ENCODE measurements around the gene BLTP2.
"Not testable (repeated sequence)": the region's sequence is repeated elsewhere in the genome, so short reads cannot be mapped to it uniquely, and the experiment has no call there.

BLTP2 gene

DNA sequence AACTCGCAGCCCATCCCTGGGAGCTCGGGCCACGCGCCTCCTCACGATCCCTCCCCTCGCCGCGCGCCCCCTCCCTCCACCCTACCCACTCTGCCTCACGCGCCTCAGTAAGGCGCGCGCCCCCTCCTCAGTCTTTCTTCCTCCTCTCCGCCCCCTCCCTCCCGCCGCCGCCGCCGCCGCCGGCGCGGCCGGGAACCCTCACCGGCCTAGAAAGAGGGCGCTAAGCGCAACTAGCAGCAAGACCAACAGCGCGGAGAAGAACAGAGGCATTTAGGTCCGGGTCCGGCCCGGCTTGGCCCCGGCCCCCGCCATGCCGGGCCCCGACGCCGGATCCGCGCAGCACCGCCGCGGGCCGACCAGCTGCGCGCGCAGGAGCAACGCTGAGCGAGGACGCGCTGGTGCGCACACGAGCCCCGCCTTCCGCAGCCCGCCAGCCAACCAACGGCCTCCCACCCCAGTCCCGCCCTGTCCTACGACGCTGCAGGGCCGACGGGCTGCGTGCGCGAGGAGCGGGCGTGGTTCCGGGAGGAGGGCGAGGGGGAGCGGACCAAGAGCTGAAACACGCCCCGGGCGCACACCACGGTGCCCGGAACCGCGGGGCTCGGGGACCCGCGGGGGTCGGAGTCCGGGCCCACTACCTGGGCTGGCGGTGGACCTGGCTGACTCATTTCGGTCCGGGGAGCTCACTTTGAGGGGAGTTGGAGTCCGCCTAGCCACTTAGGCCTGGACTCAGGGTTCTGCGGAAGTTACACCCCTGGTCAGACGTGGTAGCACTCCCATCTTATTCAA, at the start of gene BLTP2:
BLTP2 (minus strand) TSS at position 372 of the 789 bp plus-strand sequence; CDS start at position 270, 102 bp downstream.
- DNase-seq, result peak; percentile 96

DNA sequence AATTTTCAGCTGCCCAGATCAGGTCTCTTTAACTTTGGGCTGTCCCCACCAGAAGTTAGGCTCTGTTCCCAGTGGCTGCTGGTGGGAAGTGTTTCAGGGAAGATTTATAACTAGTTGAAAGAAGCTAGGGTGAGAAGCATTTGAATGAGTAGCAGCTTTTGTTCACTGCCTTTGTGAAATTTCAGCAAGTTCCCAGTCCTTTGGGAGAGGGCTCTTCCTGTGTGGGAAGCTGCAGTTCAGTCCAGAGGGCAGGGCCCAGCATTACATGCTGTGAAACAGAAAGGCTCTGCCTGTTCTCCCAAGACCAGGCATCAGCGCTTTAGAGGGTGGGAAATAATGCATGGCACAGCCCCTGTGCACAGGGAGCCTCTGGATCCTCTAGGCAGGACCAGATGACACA, 48.9 kb upstream of the BLTP2 start:
- no peak for DNase-seq

DNA sequence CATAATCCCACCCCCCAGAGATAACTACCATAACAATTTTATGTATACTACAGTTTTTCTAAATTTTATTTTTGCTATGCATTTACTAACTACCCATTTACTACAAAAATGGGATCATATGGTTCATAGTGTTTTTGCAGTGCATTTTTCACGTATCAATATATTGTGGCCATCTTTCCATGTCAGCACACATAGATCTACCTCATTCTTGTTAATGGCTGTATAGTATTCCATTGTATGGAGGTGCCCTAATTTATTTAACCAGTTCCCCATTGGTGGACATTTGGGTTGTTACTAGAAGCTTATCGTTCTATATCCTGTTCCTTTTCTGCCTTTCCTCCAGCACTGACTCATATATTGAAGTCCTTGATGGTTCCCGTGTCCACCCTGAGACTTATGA, 44.1 kb upstream of the BLTP2 start:
- DNase-seq, result no peak

DNA sequence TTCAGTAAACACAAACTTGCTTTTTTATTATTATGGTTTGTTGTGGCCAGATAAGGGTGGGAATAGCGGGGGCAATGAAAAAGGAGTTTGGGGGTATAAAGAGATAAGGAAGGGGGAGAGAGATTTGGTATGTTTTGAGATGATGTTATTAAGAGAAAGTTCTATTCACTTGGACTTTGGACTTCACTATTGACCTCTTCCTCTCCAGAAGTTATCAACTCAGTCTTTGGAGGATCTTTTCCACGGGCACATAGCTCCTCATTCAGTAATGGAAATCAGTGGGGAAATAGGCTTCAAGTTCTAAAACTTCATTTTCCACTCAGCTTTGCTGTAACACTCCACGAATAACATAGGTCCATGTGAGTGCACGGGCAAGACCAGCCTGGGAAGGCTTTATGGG, 43.5 kb upstream of the BLTP2 start:
- DNase-seq, result no peak

DNA sequence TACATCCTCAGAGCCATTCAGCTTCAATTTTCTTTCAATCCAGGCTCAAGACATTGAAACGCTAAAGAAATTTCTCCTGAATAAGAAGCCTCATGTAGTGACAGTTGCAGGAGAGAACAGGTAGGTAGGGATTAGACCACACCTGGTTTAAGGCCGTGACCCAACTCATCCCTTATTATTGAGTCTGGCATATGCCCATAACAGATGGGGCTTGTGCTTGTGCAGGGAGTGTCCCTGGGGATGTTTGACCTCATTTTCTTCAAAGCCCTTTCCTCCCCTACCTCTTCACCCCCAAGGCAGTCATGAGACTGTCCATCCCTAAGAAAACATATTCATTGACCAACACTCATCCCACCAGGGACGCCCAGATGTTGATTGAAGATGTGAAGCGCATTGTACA, 41.3 kb upstream of the BLTP2 start:
- no peak for DNase-seq

DNA sequence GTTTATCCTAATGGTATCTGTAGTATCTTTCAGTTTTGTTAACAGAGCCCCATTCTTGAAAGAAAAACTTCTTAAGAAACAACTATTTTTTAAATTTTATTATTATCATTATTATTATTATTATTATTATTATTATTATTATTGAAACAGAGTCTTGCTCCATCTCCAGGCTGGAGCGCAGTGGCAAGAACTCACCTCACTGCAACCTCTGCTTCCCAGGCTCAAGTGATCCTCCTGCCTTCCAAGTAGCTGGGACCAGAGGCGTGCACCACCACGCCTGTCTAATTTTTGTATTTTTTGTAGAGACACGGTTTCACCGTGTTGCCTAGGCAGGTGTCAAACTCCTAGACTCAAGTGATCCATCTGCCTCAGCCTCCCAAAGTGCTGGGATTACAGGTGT, 40.4 kb upstream of the BLTP2 start:
- no peak for DNase-seq

DNA sequence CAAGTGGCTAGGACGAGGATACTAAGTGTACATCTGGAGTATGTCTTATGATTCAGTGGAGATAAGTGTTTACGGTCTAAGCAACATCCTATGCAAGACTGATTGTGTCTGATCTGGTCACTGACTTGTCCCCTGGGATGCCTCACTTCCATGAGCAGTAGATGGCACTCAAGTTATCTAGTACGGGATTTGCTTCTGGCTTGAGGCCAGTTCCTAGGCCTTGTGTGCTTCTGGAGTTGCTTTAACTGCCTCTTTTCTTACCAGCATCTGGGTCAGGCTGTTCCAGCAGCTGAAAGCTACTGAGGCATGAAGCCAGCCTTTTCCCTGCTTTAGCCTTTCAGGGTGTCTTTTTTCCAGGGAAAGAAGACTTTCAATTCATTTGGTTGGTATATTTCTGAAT, 40.0 kb upstream of the BLTP2 start:
- no peak for DNase-seq

DNA sequence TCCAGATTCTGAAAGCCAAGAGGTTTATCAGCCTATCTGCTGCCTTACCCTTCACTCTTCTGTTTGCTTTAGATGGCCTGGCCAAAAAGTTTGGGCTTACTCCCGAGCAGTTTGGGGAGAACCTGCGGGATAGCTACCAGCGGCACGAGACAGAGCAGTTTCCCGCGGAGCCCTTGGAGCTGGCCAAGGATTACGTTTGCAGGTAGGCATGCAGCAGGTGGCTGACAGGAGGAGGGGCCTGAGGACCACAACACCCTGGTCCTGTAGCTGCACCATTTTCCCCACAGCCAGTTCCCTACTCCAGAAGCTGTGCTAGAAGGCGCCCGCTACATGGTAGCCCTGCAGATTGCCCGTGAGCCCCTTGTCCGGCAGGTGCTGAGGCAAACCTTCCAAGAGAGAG, 37.7 kb upstream of the BLTP2 start:
- no peak for DNase-seq

DNA sequence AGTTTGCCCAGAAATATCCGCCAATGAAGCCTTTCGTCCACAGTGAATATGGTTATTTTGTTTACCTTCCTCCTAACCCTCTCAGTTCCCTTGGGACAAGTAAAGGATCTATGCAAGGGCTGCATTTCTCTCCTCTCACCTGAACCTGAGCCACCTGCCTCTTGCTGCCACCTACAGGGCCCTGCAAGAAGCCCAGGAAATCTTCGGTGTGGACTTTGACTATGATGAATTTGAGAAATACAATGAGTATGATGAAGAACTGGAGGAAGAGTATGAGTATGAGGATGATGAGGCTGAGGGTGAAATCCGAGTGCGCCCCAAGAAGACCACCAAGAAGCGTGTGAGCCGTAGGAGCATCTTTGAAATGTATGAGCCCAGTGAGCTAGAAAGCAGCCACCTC, 31.0 kb upstream of the BLTP2 start:
- no peak for DNase-seq

DNA sequence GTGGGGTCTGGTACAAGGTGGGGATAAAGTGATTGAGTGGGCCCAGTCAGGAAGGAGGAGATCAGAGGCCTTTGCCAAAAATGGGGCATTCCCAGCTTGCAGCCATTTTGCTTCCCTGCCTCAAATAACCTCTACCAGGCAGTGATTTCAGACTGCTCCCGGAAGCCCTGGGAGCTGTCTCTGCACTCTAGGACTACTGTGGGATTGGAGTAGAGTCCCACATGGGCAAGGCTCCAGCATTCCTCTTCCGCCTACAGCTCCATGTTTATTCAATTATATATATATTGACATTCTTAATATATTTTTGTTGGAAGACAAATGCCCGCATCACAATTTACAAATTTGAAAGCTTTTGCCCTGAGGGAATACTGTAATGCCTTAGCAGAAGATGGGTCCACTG, 30.5 kb upstream of the BLTP2 start:
- no peak for DNase-seq

DNA sequence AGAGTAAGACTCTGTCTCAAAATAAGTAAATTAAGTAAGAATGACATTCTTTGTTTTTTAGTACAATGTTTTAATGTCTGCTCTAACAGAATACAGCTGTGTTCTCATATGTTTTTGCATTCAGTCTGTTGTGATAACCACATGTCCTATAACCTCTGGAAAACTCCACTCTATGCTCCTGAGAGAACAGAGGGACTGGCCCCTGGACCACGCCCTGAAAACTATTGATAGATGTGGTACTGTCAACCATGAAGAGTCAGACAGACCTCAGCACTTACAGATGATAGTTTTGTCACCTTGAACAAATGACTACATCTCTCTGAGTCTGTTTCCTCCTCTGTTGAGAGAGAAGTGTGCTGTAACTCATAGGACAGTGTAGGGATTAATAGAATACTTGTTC, 25.0 kb upstream of the BLTP2 start:
- DNase-seq, result no peak

DNA sequence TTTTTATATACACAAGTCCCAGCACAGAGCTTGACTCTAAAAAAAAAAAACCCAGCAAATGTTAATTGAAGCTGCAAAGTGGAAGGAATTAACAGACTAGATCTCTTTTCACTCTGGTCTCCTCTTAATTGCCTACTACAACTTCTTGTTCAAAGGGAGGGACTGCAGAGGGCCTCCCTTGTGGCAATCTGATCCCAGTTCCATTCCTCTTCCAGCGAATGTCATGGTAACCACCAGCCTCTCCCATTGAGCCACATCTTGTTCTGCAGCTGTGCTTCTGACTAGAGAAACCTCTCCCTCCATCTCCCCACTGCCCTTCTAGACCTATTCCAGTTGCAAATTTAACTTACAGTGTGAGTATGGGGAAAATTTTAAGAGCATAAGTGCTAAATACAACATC, 22.9 kb upstream of the BLTP2 start:
- DNase-seq, result no peak

DNA sequence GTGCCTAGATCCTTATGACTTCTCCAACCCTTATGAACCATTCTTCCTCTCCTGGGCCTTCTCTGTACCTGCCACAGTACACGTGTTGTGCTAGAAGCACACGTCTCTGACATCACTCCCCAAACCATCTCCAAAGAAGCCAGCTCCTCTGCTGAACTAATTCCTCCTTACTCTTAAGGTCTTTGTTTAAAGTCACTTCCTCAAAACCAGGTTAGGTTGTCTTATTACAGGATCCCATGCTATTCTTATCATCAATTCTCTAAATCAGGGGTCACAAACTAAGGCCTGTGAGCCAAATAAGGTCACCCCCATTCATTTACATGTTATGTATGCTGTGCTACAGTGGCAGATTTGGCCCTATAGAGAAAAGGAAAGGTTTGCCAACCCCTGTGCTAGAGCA, 21.0 kb upstream of the BLTP2 start:
- DNase-seq, result no peak

DNA sequence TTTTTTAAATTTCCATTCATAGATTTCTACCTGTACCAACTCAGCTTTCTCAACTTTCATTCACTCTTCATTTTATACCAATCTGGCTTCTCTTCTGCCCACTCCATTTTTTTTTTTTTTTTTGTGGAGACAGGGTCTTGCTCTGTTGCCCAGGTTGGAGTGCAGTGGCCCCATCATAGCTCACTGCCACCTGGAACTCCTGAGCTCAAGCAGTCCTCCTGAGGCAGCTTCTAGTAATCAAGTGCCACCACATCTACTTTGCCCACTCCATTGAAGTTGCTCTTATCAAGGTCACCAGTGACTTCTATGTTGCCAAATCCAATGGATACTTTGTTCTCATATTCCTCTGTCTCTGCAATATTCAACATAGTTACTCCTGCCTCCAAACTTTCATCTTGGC, 18.8 kb upstream of the BLTP2 start:
- DNase-seq, result no peak

DNA sequence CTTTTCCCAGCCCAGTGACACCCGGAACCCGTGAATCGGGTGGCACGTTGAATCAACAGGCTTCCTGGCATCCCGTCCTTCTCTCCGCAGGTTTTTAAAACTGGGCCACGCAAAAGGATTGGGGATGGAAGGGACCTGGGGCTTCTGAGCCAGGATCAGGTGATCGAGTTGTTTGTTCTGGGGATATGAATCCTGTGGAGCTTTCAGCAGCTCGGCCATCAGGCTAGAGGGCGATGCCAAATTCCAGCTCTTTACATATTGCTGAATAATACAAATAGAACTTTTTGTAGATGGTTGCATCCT, 17.5 kb upstream of the BLTP2 start:
- DNase-seq, result no peak

DNA sequence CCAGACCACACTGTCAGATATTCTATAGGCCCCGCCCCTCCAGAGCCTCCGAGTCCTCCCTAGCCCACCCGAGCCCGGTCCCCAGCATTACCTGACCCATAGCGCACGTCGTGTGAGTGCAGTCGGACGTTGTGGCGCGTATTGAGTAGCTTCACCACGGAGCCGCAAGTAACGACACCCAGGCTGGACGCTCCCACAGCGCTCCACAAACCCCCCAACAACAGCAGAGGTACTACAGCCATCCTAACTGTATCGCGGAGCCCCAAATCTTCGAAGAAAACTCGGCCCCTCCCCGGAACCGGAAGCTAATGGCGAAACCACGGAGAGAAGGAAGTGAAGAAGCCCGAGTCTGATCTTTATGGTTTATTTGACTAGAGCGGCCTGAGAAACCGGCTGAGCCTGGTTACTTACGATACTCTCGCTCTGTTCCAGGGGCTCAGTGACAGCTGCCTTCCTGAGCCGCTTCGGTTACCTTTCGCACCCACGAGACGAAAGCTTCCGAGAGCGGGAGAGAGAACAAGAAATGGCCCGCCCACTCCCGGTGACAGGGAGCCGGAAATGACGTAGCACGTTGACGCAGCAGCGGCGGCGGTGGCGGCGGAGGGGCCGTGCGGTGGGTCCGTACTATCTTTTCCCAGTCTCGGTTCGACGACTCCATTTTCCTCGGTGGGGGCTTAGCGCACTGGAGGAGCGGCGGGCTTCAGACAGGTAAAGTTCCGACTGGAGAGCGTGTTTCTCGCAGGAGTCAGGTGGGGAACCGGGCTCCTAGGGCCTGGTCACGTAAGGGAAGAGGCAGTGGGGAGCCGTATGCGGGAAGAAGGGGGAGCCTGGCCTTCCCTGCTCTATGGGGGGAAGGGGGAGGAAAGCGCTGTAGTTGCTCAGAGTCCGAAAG, 16.9 kb upstream of the BLTP2 start, which contains the start of the genes SDF2 and SUPT6H:
SDF2 (minus strand) TSS at position 272 of the 892 bp plus-strand sequence; CDS start at position 242, 30 bp downstream.
SUPT6H (plus strand) TSS at position 571 of the 892 bp plus-strand sequence. CDS start 11,197 bp downstream, outside the sequence.
- DNase-seq, result peak; percentile 89

DNA sequence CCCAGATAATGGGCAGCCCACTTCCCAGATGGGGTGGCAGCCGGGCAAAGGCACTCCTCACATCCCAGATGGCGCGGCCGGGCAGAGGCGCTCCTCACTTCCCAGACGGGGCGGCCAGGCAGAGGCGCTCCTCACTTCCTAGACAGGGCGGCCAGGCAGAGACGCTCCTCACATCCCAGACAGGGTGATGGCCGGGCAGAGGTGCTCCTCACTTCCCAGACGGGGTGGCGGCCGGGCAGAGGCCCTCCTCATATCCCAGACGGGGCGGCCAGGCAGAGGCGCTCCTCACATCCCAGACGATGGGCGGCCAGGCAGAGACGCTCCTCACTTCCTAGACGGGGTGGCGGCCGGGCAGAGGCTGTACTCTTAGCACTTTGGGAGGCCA, 14.5 kb upstream of the BLTP2 start:
- not testable (repeated sequence) for DNase-seq

DNA sequence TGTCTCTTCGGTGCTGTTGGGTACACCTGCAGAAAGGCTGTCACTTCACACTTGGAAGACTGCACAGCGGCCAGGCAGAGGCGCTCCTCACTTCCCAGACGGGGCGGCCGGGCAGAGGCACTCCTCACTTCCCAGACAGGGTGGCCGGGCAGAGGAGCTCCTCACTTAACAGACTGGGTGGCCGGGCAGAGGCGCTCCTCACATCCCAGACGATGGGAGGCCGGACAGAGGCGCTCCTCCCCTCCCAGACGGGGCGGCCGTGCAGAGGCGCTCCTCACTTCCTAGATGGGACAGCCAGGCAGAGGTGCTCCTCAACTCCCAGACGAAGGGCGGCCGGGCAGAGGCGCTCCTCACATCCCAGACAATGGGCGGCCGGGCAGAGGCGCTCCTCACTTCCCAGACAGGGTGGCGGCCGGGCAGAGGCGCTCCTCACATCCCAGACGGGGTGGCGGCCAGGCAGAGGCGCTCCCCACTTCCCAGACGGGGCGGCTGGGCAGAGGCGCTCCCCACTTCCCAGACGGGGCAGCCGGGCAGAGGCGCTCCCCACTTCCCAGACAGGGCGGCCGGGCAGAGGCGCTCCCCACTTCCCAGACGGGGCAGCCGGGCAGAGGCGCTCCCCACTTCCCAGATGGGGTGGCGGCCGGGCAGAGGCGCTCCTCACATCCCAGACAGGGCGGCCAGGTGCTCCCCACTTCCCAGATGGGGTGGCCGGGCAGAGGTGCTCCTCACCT, 14.0 kb upstream of the BLTP2 start:
- not testable (repeated sequence) for DNase-seq

DNA sequence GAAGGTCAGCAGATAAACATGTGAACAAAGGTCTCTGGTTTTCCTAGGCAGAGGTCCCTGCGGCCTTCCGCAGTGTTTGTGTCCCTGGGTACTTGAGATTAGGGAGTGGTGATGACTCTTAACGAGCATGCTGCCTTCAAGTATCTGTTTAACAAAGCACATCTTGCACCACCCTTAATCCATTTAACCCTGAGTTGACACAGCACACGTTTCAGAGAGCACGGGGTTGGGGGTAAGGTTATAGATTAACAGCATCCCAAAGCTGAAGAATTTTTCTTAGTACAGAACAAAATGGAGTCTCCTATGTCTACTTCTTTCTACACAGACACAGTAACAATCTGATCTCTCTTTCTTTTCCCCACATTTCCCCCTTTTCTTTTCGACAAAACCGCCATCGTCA, 13.4 kb upstream of the BLTP2 start:
- not testable (repeated sequence) for DNase-seq

DNA sequence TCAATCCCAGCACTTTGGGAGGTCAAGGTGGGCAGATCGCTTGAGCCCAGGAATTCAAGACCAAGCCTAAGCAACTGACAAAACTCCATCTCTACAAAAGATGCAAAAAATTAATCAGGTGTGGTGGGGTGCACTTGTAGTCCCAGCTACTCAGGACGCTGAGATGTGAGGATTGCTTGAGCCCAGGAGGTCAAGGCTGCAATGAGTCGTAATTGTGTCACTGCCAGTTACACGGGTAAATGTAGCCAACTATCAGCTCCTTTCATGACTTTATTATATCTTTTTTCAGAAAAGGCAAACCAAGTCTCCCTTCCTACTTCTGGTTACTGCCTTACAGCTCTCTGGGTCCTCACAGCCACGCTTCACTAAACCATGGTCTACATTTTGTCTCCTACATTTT, 12.8 kb upstream of the BLTP2 start:
- no peak for DNase-seq

DNA sequence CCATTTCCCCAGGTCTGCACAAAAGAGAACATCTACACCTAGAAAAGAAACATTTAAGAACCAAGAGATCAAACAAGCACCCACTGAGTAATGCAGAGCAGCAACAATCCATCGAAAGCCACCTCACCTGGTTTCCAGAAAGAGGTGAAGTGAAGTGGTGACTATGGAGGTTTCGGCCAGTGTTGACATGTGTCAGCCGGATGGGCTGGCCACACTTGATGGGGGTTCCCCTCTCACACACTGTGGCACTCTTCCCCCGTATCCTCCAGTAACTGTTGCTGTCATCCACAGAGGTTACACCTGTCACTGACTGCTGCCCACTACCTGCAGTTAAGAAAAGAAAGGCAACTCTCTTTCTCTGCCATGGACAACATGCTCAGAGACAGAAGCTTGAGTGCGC, 10.2 kb upstream of the BLTP2 start:
- no peak for DNase-seq

DNA sequence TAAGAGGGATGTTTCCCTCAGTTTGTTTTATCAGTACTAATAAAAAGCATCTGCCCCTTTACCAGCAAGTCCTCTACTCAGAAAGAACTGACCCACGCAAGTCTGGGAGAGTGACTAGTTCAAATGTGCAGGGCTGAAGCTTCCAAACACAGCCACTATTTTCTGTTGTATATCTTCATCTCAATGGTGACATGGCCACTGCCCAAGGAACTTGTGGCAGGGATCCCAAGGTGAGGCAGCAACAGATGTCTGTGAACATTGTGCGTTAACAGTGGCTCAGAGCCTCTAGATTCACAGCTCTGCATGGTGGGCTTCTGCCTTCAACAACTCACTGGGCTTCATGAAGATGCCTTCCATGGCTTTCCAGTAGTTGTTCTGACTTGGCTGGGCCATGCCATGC, 3.7 kb upstream of the BLTP2 start:
- DNase-seq, result no peak

DNA sequence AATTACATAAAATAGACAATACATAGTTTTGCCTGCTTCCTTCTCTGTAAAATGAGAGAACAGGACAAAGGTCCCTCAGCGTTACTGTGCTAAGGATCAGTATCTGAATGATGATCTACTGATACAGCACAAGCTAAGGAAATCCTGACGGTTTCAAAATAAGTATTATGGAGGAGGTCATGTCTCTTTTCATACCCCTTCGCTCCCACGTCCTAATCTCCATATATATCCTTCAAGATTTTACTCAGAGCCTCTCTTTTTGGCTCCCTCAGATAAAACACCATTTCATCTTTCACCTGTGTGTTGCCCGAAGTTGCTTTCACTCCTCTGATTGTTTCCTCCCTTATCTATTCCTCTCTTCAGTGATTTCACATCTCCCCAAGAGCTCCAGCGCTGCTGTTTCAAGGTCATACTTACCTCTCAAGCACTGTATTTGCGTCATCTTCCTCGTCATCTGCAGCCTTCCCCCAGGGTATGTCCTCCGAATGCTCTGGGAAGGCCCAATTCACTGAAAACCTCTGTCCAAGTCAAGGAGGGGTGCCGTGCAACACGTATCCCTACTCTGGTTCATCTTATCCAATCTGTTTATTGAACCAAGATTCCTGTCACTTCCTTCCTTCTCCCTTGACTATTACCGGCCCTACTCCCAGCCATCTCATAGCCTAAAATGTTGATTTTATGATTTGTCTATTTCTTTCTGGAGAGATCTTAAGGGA, 1.2 kb upstream of the BLTP2 start:
- no peak for DNase-seq
